ENCODE results near the gene RAPGEF1.

RAPGEF1 gene

GRCh38 chr9:131717719-131718460 is 22.0 kb downstream of the RAPGEF1 start (continued):
- TF ChIP-seq, protein P1, sequence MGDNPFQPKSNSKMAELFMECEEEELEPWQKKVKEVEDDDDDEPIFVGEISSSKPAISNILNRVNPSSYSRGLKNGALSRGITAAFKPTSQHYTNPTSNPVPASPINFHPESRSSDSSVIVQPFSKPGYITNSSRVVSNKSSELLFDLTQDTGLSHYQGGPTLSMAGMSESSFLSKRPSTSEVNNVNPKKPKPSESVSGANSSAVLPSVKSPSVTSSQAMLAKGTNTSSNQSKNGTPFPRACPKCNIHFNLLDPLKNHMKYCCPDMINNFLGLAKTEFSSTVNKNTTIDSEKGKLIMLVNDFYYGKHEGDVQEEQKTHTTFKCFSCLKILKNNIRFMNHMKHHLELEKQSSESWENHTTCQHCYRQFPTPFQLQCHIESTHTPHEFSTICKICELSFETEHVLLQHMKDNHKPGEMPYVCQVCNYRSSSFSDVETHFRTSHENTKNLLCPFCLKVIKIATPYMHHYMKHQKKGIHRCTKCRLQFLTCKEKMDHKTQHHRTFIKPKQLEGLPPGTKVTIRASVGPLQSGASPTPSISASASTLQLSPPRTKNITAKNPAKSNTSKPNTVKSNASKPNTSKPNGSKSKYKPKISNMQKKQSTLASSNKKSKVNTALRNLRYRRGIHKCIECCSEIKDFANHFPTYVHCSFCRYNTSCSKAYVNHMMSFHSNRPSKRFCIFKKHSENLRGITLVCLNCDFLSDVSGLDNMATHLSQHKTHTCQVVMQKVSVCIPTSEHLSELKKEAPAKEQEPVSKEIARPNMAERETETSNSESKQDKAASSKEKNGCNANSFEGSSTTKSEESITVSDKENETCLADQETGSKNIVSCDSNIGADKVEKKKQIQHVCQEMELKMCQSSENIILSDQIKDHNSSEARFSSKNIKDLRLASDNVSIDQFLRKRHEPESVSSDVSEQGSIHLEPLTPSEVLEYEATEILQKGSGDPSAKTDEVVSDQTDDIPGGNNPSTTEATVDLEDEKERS (tag by site-specific recombination; IDR thresholded peaks at IDR 0.05), result no peak
- no peak for TF ChIP-seq SCRT1 (tag by site-specific recombination; IDR thresholded peaks at IDR 0.05; ENCODE audit: borderline replicate concordance)

DNA sequence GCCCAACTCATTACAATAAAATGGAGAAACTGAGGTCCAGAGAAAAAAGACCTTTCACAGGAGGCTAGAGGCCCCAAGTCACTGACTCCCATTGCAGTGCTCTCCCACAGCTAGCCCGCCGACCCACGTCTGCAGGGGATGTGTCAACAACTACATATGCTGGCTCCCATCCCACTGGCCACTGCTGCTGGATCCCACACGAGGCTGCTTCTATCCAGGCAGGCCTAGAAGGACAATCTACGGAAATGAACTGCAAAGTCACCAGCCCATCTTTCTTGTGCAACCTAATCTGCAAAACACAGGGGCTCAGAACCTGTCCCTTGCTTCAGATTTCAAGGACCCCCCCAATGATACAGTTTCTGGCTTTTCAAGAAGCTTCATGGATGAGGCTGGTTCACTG is 24.0 kb downstream of the RAPGEF1 start:
- CTCF ChIA-PET, result interaction anchor here (1.2 to 4.3 kb wide), 2 partner anchors 20 to 24 kb away, joined by 3 to 19 read pairs; partner anchors contain the start of gene RAPGEF1
- no peak for TF ChIP-seq IKZF3 (tag by site-specific recombination; IDR thresholded peaks at IDR 0.05)
- TF ChIP-seq ZNF37A (tag by site-specific recombination; IDR thresholded peaks at IDR 0.05), result no peak
- TF ChIP-seq, protein P2, sequence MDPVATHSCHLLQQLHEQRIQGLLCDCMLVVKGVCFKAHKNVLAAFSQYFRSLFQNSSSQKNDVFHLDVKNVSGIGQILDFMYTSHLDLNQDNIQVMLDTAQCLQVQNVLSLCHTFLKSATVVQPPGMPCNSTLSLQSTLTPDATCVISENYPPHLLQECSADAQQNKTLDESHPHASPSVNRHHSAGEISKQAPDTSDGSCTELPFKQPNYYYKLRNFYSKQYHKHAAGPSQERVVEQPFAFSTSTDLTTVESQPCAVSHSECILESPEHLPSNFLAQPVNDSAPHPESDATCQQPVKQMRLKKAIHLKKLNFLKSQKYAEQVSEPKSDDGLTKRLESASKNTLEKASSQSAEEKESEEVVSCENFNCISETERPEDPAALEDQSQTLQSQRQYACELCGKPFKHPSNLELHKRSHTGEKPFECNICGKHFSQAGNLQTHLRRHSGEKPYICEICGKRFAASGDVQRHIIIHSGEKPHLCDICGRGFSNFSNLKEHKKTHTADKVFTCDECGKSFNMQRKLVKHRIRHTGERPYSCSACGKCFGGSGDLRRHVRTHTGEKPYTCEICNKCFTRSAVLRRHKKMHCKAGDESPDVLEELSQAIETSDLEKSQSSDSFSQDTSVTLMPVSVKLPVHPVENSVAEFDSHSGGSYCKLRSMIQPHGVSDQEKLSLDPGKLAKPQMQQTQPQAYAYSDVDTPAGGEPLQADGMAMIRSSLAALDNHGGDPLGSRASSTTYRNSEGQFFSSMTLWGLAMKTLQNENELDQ (tag by site-specific recombination; IDR thresholded peaks at IDR 0.05; ENCODE audit: low read depth), result no peak
- no peak for TF ChIP-seq REPIN1 (tag by site-specific recombination; IDR thresholded peaks at IDR 0.05; ENCODE audit: low read depth)
- TF ChIP-seq ZNF530 (tag by site-specific recombination; IDR thresholded peaks at IDR 0.05; ENCODE audit: low read depth), result no peak
- no peak for TF ChIP-seq ZNF175 (tag by site-specific recombination; IDR thresholded peaks at IDR 0.05)
- no peak for TF ChIP-seq TSHZ1 (tag by site-specific recombination; IDR thresholded peaks at IDR 0.05; ENCODE audit: borderline replicate concordance)
- TF ChIP-seq ZNF660 (tag by site-specific recombination; IDR thresholded peaks at IDR 0.05), result no peak
- TF ChIP-seq ZNF23 (tag by site-specific recombination; IDR thresholded peaks at IDR 0.05; ENCODE audit: borderline replicate concordance), result no peak
- TF ChIP-seq PRDM10 (tag by site-specific recombination; IDR thresholded peaks at IDR 0.05), result no peak
- TF ChIP-seq, protein P1 (tag by site-specific recombination; IDR thresholded peaks at IDR 0.05), result no peak
- TF ChIP-seq, protein P3, sequence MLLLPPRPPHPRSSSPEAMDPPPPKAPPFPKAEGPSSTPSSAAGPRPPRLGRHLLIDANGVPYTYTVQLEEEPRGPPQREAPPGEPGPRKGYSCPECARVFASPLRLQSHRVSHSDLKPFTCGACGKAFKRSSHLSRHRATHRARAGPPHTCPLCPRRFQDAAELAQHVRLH (tag by site-specific recombination; IDR thresholded peaks at IDR 0.05), result no peak
- no peak for TF ChIP-seq ZNF777 (tag by site-specific recombination; IDR thresholded peaks at IDR 0.05; ENCODE audit: borderline replicate concordance)
- TF ChIP-seq, protein P4, sequence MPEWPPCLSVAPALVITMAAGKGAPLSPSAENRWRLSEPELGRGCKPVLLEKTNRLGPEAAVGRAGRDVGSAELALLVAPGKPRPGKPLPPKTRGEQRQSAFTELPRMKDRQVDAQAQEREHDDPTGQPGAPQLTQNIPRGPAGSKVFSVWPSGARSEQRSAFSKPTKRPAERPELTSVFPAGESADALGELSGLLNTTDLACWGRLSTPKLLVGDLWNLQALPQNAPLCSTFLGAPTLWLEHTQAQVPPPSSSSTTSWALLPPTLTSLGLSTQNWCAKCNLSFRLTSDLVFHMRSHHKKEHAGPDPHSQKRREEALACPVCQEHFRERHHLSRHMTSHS (tag by site-specific recombination; IDR thresholded peaks at IDR 0.05), result no peak
- TF ChIP-seq ZBTB7A (tag by site-specific recombination; IDR thresholded peaks at IDR 0.05; ENCODE audit: low read depth), result no peak
- TF ChIP-seq ZNF155 (tag by site-specific recombination; IDR thresholded peaks at IDR 0.05), result no peak

More for the DNA sequence above, 24.0 kb downstream of the RAPGEF1 start:
- Histone ChIP-seq H3K4me1 (ENCODE audit: control insufficient read depth, insufficient read depth, low read length) (no peaks in the 10 kb centered on the region), H3K9me3 (ENCODE audit: control insufficient read depth, insufficient read depth, low read depth, low read length) (no peaks in the 10 kb centered on the region), H3K36me3 (ENCODE audit: control insufficient read depth in 2 of 2, insufficient read depth in 1 of 2, low read length in 2 of 2) (no peaks in the 10 kb centered on the region), H3K4me3 (ENCODE audit: low read depth, low read length) (no peak overlapping the region), H3K27ac (ENCODE audit: extremely low read depth, low read depth, low read length) (no peak overlapping the region)
- POLR2A ChIA-PET, result no interaction called here
